ENCODE data around the gene POU2F3. TPM values are rescaled to one million over a fixed set of nuclear protein-coding genes. Genes with fewer than 3 reads are reported as not detected.

POU2F3 gene
- total RNA-seq, 1 donor from 2014 or later: 0.19 TPM

- DNase-seq (ENCODE audit: low spot score): no peak
Observed at GRCh38 chr11:120226242-120226641, 13.7 kb upstream of the POU2F3 start.

- no peak for DNase-seq (ENCODE audit: low spot score)
Observed at GRCh38 chr11:120226714-120227113, 13.2 kb upstream of the POU2F3 start.

GRCh38 chr11:120227228-120227852 is 12.6 kb upstream of the POU2F3 start:
- DNase-seq (ENCODE audit: low spot score): no peak

- no peak for DNase-seq (ENCODE audit: low spot score)
Observed at GRCh38 chr11:120228794-120229384, 11.1 kb upstream of the POU2F3 start.

GRCh38 chr11:120229451-120230424 is 10.2 kb upstream of the POU2F3 start:
- DNase-seq (ENCODE audit: low spot score): no peak

GRCh38 chr11:120230433-120231071 is 9.4 kb upstream of the POU2F3 start:
- no peak for DNase-seq (ENCODE audit: low spot score)

- no peak for DNase-seq (ENCODE audit: low spot score)
Observed at GRCh38 chr11:120231963-120232362, 8.0 kb upstream of the POU2F3 start.

- no peak for DNase-seq (ENCODE audit: low spot score)
Observed at GRCh38 chr11:120233207-120233803, 6.6 kb upstream of the POU2F3 start.

- DNase-seq (ENCODE audit: low spot score): no peak
Observed at GRCh38 chr11:120235024-120235628, 4.8 kb upstream of the POU2F3 start.

- DNase-seq (ENCODE audit: low spot score): no peak
Observed at GRCh38 chr11:120236169-120237107, 3.5 kb upstream of the POU2F3 start.

GRCh38 chr11:120238968-120239620 is 846 bp upstream of the POU2F3 start:
- no peak for DNase-seq (ENCODE audit: low spot score)

GRCh38 chr11:120240866-120241265 is 926 bp downstream of the POU2F3 start:
- DNase-seq (ENCODE audit: low spot score): no peak

- no peak for DNase-seq (ENCODE audit: low spot score)
Observed at GRCh38 chr11:120241277-120241676, 1.3 kb downstream of the POU2F3 start.

- DNase-seq (ENCODE audit: low spot score): no peak
Observed at GRCh38 chr11:120243221-120243620, 3.3 kb downstream of the POU2F3 start.

GRCh38 chr11:120244476-120245365 is 4.8 kb downstream of the POU2F3 start:
- no peak for DNase-seq (ENCODE audit: low spot score)

GRCh38 chr11:120245434-120245833 is 5.5 kb downstream of the POU2F3 start:
- no peak for DNase-seq (ENCODE audit: low spot score)

GRCh38 chr11:120248551-120249278 is 8.8 kb downstream of the POU2F3 start:
- no peak for DNase-seq (ENCODE audit: low spot score)

All from mesenteric fat pad (tissue), 1 donor.